ENCODE data around the gene GPR160. TPM values are rescaled to one million over a fixed set of nuclear protein-coding genes. Genes with fewer than 3 reads are reported as not detected.
"Not testable (repeated sequence)": the region's sequence is repeated elsewhere in the genome, so short reads cannot be mapped to it uniquely, and the experiment has no call there.

GPR160 gene
- total RNA-seq, 2 experiments from 2014 or later: 90.5 to 117 TPM

DNA sequence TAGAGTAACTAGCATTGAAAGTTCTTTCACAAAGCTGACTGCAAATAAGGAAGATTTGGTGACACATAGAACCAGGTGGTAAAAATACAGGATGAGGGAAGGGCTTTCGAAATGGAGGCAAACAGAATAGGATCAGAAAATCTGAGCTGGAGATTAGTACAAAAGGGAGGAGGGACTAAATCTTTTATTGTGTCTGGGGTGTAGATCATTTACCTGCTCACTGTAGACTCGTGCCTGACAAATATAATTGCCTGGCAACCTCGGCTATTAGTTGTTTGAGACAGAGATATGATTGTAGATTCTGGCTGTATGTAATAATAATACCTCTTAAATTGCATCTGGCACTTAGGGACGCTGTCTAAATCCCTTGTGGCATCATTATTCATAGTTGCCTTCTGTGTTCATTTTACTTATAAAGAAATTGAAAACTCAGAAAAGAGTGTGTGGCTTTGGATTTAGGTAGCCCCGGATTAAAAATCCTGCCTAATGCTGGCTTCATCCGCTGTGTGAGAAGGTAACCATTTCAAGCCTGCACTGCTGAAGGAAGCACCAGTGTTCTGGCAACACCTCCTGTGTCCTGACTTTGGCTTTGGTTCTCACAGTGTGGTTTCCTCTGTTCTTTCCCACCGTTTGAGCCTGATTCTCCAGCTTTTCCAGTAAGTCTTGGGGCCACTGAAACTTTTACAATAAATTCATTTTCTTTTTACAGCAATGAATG is 25.0 kb upstream of the GPR160 start:
- no peak overlapping the region for H3K4me2 ChIP-seq (ENCODE audit: low read length)
- H3K79me2 ChIP-seq (ENCODE audit: insufficient read depth, low read depth, low read length): no peaks in the 10 kb centered on the region
- peaks cover 12% of the 10 kb centered on the region for H3K4me1 ChIP-seq (ENCODE audit: insufficient read depth, low read length, poor library complexity, severe bottlenecking)
- H3K4me3 ChIP-seq (ENCODE audit: low read depth, low read length, poor library complexity, severe bottlenecking): no peak overlapping the region
- H3K9me3 ChIP-seq (ENCODE audit: low read length): no peaks in the 10 kb centered on the region
- H4K20me1 ChIP-seq (ENCODE audit: insufficient read depth, low read length): no peaks in the 10 kb centered on the region
- no peak for DNase-seq (ENCODE audit: low spot score)
- H3K27ac ChIP-seq (ENCODE audit: low read depth, low read length, poor library complexity, severe bottlenecking): no peak overlapping the region
- no peak for TF ChIP-seq EZH2phosphoT487 (IDR thresholded peaks at IDR 0.05; ENCODE audit: borderline replicate concordance, low read depth, low read length)
- no peak for TF ChIP-seq CTCF (conservative IDR thresholded peaks at IDR 0.05; ENCODE audit: low read length)
- H3K36me3 ChIP-seq (ENCODE audit: insufficient read depth, low read length): no peaks in the 10 kb centered on the region
- no peaks in the 10 kb centered on the region for H3K9me2 ChIP-seq (ENCODE audit: insufficient read depth, low read length)
- BruUV-seq (replicated peaks): no TSS peak
- intact Hi-C loops (cut with micrococcal nuclease; ENCODE audit: unreplicated experiment): no loop called here
- ChIA-PET CTCF (ENCODE audit: unreplicated experiment) (no interaction called here), POLR2A (interaction anchor here (0.7 to 2.8 kb wide), 5 partner anchors 8 to 38 kb away, joined by 3 to 13 read pairs (median 6); partner anchors contain the start of gene GPR160)
- H2AFZ ChIP-seq (ENCODE audit: low read length): no peak overlapping the region; the same call in 1 of the 2 replicates

DNA sequence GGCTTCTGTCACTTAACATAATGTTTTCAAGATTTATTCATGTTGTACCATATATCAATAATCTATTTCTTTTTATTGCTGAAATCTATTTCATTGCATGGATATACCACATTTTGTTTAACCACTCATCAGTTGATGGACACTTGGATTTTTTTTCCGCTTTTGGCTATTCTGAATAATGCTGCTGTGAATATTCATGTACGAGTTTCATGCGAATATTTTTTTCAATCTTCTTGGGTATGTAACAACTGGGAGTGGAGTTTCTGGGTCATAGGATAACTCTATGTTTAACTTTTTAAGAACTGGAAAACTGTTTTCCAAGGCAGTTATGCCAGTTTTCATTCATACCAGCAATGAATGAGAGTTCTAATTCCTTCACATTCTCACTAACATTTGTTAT is 21.7 kb upstream of the GPR160 start:
- Histone ChIP-seq H2AFZ (ENCODE audit: low read length) (no peak overlapping the region), H3K79me2 (ENCODE audit: insufficient read depth, low read depth, low read length) (no peaks in the 10 kb centered on the region), H4K20me1 (ENCODE audit: insufficient read depth, low read length) (no peaks in the 10 kb centered on the region), H3K4me2 (ENCODE audit: low read length) (no peak overlapping the region), H3K4me3 (ENCODE audit: low read depth, low read length, poor library complexity, severe bottlenecking) (no peak overlapping the region), H3K27ac (ENCODE audit: low read depth, low read length, poor library complexity, severe bottlenecking) (no peak overlapping the region), H3K4me1 (ENCODE audit: insufficient read depth, low read length, poor library complexity, severe bottlenecking) (no peaks in the 10 kb centered on the region), H3K36me3 (ENCODE audit: insufficient read depth, low read length) (no peaks in the 10 kb centered on the region), H3K9me3 (ENCODE audit: low read length) (no peaks in the 10 kb centered on the region), H3K9me2 (ENCODE audit: insufficient read depth, low read length) (no peaks in the 10 kb centered on the region)
- DNase-seq (ENCODE audit: low spot score): no peak
- BruUV-seq (replicated peaks): no TSS peak
- ChIA-PET CTCF (ENCODE audit: unreplicated experiment) (no interaction called here), POLR2A (interaction anchor here (1.0 kb wide), 2 partner anchors 9 to 33 kb away, joined by 3 read pairs; no protein-coding TSS in a partner anchor)
- no peak for TF ChIP-seq EZH2phosphoT487 (IDR thresholded peaks at IDR 0.05; ENCODE audit: borderline replicate concordance, low read depth, low read length)
- no peak for TF ChIP-seq CTCF (conservative IDR thresholded peaks at IDR 0.05; ENCODE audit: low read length)
- intact Hi-C loops (cut with micrococcal nuclease; ENCODE audit: unreplicated experiment): no loop called here

- CTCF ChIA-PET (ENCODE audit: unreplicated experiment): interaction anchor here (1.5 kb wide), 1 partner anchor 12 kb away, joined by 3 read pairs; no protein-coding TSS in a partner anchor
- POLR2A ChIA-PET: interaction anchor here (1.2 to 2.0 kb wide), 4 partner anchors 10 to 78 kb away, joined by 4 to 7 read pairs (median 4); no protein-coding TSS in a partner anchor
Measured at GRCh38 chr3:170019306-170019705, 18.5 kb upstream of the GPR160 start.

More at GRCh38 chr3:170019306-170019705, 18.5 kb upstream of the GPR160 start:
- H2AFZ ChIP-seq (ENCODE audit: low read length); H3K36me3 ChIP-seq (ENCODE audit: insufficient read depth, low read length); H3K9me2 ChIP-seq (ENCODE audit: insufficient read depth, low read length); H3K9me3 ChIP-seq (ENCODE audit: low read length); intact Hi-C loops (cut with micrococcal nuclease; ENCODE audit: unreplicated experiment); DNase-seq (ENCODE audit: low spot score); H3K27ac ChIP-seq (ENCODE audit: low read depth, low read length, poor library complexity, severe bottlenecking); H3K4me1 ChIP-seq (ENCODE audit: insufficient read depth, low read length, poor library complexity, severe bottlenecking); H3K4me2 ChIP-seq (ENCODE audit: low read length); H3K79me2 ChIP-seq (ENCODE audit: insufficient read depth, low read depth, low read length); H3K4me3 ChIP-seq (ENCODE audit: low read depth, low read length, poor library complexity, severe bottlenecking); H4K20me1 ChIP-seq (ENCODE audit: insufficient read depth, low read length); BruUV-seq (replicated peaks): not testable (repeated sequence)
